DOHH2 (cell line): Measurements from ENCODE around the gene KREMEN2.

Experiments
- CTCF ChIP-seq: fragments of 200-600 bp; sonication (generic); IDR thresholded peaks from one replicate; pipeline ENCODE4 v1.5.1; 2014; ENCODE audit warnings: antibody characterized with exemption, mild to moderate bottlenecking, low read depth, low read length; ENCODE audit not compliant: poor library complexity, severe bottlenecking
- EZH2phosphoT487 ChIP-seq: fragments of 200-600 bp; sonication (generic); IDR thresholded peaks from 2 replicates; pipeline ENCODE4 v1.6.1; 2017; ENCODE audit warnings: borderline replicate concordance, mild to moderate bottlenecking, antibody characterized with exemption, low read length, moderate library complexity, mixed read lengths

GRCh38 chr16:3012246-3012645, 48.2 kb downstream of the KREMEN2 start:
- TF ChIP-seq CTCF, result no peak
- TF ChIP-seq EZH2phosphoT487, result no peak
